HUES6 (cell line): Measurements from ENCODE around the gene MKLN1.

Source experiments
- H3K27ac ChIP-seq: 2 replicates; pipeline ENCODE4 v1.7.0; 2013; ENCODE audit warnings: low read depth, mild to moderate bottlenecking, low read length, inconsistent platforms
- H3K27me3 ChIP-seq: 2 replicates; pipeline ENCODE4 v1.6.1; 2013; ENCODE audit warnings: low read length; ENCODE audit not compliant: control insufficient read depth, insufficient read depth
- H3K36me3 ChIP-seq: 2 replicates; pipeline ENCODE4 v1.6.1; 2013; ENCODE audit warnings: low read length; ENCODE audit not compliant: control insufficient read depth, insufficient read depth
- H3K4me1 ChIP-seq: 2 replicates; pipeline ENCODE4 v1.6.1; 2013; ENCODE audit warnings: low read length; ENCODE audit not compliant: control insufficient read depth, insufficient read depth
- H3K4me3 ChIP-seq: 2 replicates; pipeline ENCODE4 v1.5.1; 2013; ENCODE audit warnings: low read depth, low read length
- H3K9ac ChIP-seq: one replicate; pipeline ENCODE4 v1.6.1; 2013; ENCODE audit warnings: mild to moderate bottlenecking, low read length
- H3K9me3 ChIP-seq: 2 replicates; pipeline ENCODE4 v1.6.1; 2013; ENCODE audit warnings: low read depth, low read length; ENCODE audit not compliant: control insufficient read depth, insufficient read depth

Gene MKLN1

DNA sequence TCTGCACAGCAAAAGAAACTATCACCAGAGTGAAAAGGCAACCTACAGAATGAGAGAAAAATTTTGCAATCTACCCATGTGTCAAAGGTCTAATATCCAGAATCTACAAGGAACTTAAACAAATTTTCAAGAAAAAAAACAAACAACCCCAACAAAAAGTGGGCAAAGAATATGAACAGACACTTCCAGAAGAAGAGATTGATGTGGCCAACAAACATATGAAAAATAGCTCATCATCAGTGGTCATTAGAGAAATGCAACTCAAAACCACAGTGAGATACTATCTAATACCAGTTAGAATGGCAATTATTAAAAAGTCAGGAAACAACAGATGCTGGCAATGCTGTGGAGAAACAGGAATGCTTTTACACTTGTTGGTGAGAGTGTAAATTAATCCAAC, 7.1 kb upstream of the MKLN1 start:
- no peak overlapping the region for H3K9ac ChIP-seq
- no peaks in the 10 kb centered on the region for H3K27me3 ChIP-seq
- H3K36me3 ChIP-seq = no peaks in the 10 kb centered on the region
- no peak overlapping the region for H3K27ac ChIP-seq
- no peak overlapping the region for H3K4me3 ChIP-seq
- peaks cover 9% of the 10 kb centered on the region for H3K4me1 ChIP-seq
- H3K9me3 ChIP-seq = 0 out of 2 replicates have a peak, but pooled peaks cover 4% of the 10 kb centered on the region

DNA sequence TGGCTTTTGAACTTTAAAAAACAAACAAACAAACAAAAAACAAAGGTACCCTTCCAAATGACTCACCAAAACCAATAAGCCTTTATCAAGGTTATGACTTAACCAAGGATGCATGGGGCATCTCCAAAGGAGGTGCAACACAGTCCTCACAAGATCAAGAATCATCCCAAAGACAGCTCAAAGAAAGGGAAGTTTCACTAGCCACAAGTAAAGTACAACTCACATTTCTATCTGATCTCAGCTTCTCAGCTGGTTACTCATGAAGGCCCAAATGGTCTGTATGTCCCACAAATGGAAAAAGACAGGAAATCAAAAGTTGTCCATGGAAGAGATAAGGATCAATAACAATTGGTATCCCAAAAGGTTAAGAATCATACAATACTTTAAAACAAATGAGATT, 6.0 kb upstream of the MKLN1 start:
- Histone ChIP-seq H3K9ac (no peak overlapping the region), H3K9me3 (0 out of 2 replicates have a peak, but pooled peaks cover 4% of the 10 kb centered on the region), H3K36me3 (no peaks in the 10 kb centered on the region), H3K4me3 (no peak overlapping the region), H3K4me1 (peaks cover 9% of the 10 kb centered on the region), H3K27ac (no peak overlapping the region), H3K27me3 (no peaks in the 10 kb centered on the region)

GRCh38 chr7:131322061-131322460, 5.6 kb upstream of the MKLN1 start:
- H3K36me3 ChIP-seq = no peaks in the 10 kb centered on the region
- 0 out of 2 replicates have a peak, but pooled peaks cover 4% of the 10 kb centered on the region for H3K9me3 ChIP-seq
- no peak overlapping the region for H3K4me3 ChIP-seq
- H3K9ac ChIP-seq = no peak overlapping the region
- H3K27me3 ChIP-seq = no peaks in the 10 kb centered on the region
- no peak overlapping the region for H3K27ac ChIP-seq
- H3K4me1 ChIP-seq = peaks cover 14% of the 10 kb centered on the region

DNA sequence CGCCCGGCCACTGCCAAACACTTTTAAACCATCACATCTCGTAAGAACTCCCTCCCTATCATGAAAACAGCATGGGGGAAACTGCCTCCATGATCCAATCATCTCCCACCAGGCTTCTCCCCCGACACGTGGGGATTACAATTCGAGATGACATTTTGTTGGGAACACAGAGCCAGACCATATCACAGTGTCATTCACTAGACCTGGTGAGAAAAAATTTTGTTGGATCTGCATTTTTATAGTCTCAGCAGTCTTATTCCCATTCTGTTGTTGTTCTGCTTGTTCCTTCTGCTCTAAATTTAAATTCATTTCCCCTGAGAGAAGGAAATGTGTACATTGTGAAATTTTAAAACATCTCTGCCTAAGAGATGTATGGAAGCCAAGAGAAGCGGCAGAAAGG, 4.8 kb upstream of the MKLN1 start:
- Histone ChIP-seq H3K9me3 (0 out of 2 replicates have a peak, but pooled peaks cover 4% of the 10 kb centered on the region), H3K36me3 (peaks cover 1% of the 10 kb centered on the region), H3K27ac (no peak overlapping the region), H3K27me3 (no peaks in the 10 kb centered on the region), H3K9ac (no peak overlapping the region), H3K4me1 (peaks cover 14% of the 10 kb centered on the region), H3K4me3 (no peak overlapping the region)

DNA sequence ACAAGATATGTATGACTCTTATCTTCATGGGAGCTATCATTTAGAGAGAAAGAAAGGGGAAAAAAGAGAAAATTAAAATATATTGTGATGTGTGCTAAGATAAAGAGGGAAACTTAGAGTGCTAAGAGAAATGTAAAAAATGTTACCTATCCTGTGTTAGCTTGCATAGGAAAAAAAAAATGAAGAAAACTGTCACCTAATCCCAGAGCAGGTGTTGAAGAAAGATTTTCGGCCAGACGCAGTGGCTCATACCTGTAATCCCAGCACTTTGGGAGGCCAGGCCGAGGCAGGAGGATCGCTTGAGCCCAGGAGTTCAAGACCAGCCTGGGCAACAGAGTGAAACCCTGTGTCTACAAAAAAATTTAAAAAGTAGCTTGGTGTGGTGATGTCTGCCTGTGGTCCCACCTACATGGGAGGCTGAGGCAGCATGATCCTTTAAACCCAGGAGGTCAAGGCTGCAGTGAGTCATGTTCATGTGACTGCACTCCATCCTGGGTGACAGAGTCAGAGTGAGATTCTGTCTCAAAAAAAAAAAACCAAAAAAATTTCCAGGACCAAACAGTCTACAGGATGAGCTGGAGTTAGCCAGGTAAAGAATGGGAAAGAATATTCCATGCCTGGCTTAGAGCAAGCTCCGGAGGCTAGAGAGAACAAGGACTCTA, 2.4 kb upstream of the MKLN1 start:
- peaks cover 27% of the 10 kb centered on the region for H3K4me1 ChIP-seq
- H3K36me3 ChIP-seq = peaks cover 3% of the 10 kb centered on the region
- no peak overlapping the region for H3K27ac ChIP-seq
- H3K4me3 ChIP-seq = no peak overlapping the region
- H3K9ac ChIP-seq = no peak overlapping the region
- H3K9me3 ChIP-seq = 0 out of 2 replicates have a peak, but pooled peaks cover 4% of the 10 kb centered on the region
- no peaks in the 10 kb centered on the region for H3K27me3 ChIP-seq

GRCh38 chr7:131326576-131326975, 1.1 kb upstream of the MKLN1 start:
- peaks cover 3% of the 10 kb centered on the region for H3K36me3 ChIP-seq
- no peaks in the 10 kb centered on the region for H3K27me3 ChIP-seq
- peak overlapping the region; percentile 99 for H3K4me3 ChIP-seq
- H3K27ac ChIP-seq = no peak overlapping the region
- H3K4me1 ChIP-seq = peaks cover 29% of the 10 kb centered on the region
- no peaks in the 10 kb centered on the region for H3K9me3 ChIP-seq
- H3K9ac ChIP-seq = no peak overlapping the region

- Histone ChIP-seq H3K4me3 (peak overlapping the region; percentile 99), H3K36me3 (peaks cover 3% of the 10 kb centered on the region), H3K27ac (peak overlapping the region; percentile 100; the same call in 1 of the 2 replicates), H3K4me1 (peaks cover 29% of the 10 kb centered on the region), H3K27me3 (no peaks in the 10 kb centered on the region), H3K9ac (peak overlapping the region; percentile 74), H3K9me3 (no peaks in the 10 kb centered on the region)
Measured at GRCh38 chr7:131327049-131327625, 539 bp upstream of the MKLN1 start.

GRCh38 chr7:131328377-131329175, 900 bp downstream of the MKLN1 start:
- Histone ChIP-seq H3K4me1 (peaks cover 29% of the 10 kb centered on the region), H3K27ac (peak overlapping the region; percentile 100), H3K9ac (peak overlapping the region; percentile 100), H3K4me3 (peak overlapping the region; percentile 99), H3K27me3 (no peaks in the 10 kb centered on the region), H3K9me3 (0 out of 2 replicates have a peak, but pooled peaks cover 2% of the 10 kb centered on the region), H3K36me3 (peaks cover 11% of the 10 kb centered on the region)

GRCh38 chr7:131329176-131329570, 1.5 kb downstream of the MKLN1 start:
- peaks cover 23% of the 10 kb centered on the region for H3K4me1 ChIP-seq
- H3K4me3 ChIP-seq = peak overlapping the region; percentile 99
- peak overlapping the region; percentile 13 for H3K9ac ChIP-seq
- H3K9me3 ChIP-seq = 0 out of 2 replicates have a peak, but pooled peaks cover 2% of the 10 kb centered on the region
- no peak overlapping the region for H3K27ac ChIP-seq
- H3K36me3 ChIP-seq = peaks cover 11% of the 10 kb centered on the region
- no peaks in the 10 kb centered on the region for H3K27me3 ChIP-seq

DNA sequence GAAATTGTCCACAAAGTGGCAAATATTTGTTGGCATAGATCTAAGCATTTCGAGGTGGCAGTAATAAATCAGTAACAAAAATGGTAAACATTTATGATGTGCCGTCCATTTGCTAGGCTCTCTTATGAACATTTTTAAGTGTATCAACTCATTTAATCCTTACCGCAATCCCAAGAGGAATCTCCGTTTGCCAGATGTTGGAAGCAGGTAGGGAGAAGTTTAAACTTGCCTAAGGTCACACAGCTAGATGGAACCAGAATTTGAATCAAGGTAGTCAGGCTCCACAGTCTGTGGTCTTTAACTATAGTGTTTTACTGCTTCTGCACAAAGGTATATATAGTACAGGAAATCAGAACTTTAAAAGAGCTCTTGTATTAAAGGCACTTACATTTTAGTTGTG, 2.6 kb downstream of the MKLN1 start:
- peaks cover 2% of the 10 kb centered on the region; the same call in 1 of the 2 replicates for H3K9me3 ChIP-seq
- H3K27me3 ChIP-seq = no peaks in the 10 kb centered on the region
- H3K4me3 ChIP-seq = peak overlapping the region; percentile 99; the same call in 1 of the 2 replicates
- H3K27ac ChIP-seq = no peak overlapping the region
- peaks cover 20% of the 10 kb centered on the region for H3K4me1 ChIP-seq
- H3K9ac ChIP-seq = no peak overlapping the region
- H3K36me3 ChIP-seq = peaks cover 11% of the 10 kb centered on the region

DNA sequence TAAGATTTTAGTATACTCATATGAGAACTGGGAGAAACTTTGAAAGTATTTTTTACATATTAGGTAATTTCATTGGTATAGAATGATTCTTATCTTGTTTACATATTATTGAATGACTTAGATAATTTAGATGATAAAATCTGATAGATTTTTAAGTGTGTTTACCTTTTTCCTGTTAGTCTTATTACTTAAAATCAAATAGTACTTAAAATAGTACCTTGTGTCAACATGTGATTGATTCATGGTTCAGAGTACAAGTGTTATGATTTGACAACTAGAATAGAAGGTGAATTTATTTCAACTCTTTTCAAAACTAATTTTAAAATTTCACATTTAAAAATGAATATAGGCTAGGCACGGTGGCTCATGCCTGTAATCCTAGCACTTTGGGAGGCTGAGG, 4.1 kb downstream of the MKLN1 start:
- Histone ChIP-seq H3K9me3 (peaks cover 14% of the 10 kb centered on the region), H3K4me3 (no peak overlapping the region), H3K9ac (no peak overlapping the region), H3K36me3 (peaks cover 11% of the 10 kb centered on the region), H3K27ac (no peak overlapping the region), H3K27me3 (no peaks in the 10 kb centered on the region), H3K4me1 (peaks cover 19% of the 10 kb centered on the region)
